ENCODE measurements around the gene C21orf91.

The C21orf91 gene

GRCh38 chr21:17819114-17819876 lies at the start of gene C21orf91:
C21orf91 (minus strand) TSS chr21:17819356; CDS start chr21:17818318, 1,038 bp downstream.
- peak within 1 kb of the TSS; percentile 97 for H3K27ac ChIP-seq
- H3K9me3 ChIP-seq (ENCODE audit: severe bottlenecking), result no peaks in the 10 kb centered on the region
- peak; percentile 92 for DNase-seq
- peaks cover 27% of the 10 kb centered on the region for H3K36me3 ChIP-seq
- H3K4me3 ChIP-seq (ENCODE audit: low read depth, low read length), result peak within 1 kb of the TSS; percentile 71
- no peak for TF ChIP-seq CTCF (IDR thresholded peaks at IDR 0.05; ENCODE audit: low read depth, low read length)
- no peaks in the 10 kb centered on the region for H3K27me3 ChIP-seq (ENCODE audit: insufficient read depth, low read depth, severe bottlenecking)

- Histone ChIP-seq H3K9me3 (ENCODE audit: severe bottlenecking) (peaks cover 2% of the 10 kb centered on the region), H3K36me3 (no peaks in the 10 kb centered on the region), H3K27ac (no peak overlapping the region), H3K27me3 (ENCODE audit: insufficient read depth, low read depth, severe bottlenecking) (no peaks in the 10 kb centered on the region), H3K4me3 (ENCODE audit: low read depth, low read length) (no peak overlapping the region)
- DNase-seq, result no peak
- no peak for TF ChIP-seq CTCF (IDR thresholded peaks at IDR 0.05; ENCODE audit: low read depth, low read length)
Observed at GRCh38 chr21:17866590-17866989, 47.4 kb upstream of the C21orf91 start.

GRCh38 chr21:17859661-17860060 lies 40.5 kb upstream of the C21orf91 start:
- Histone ChIP-seq H3K4me3 (ENCODE audit: low read depth, low read length) (no peak overlapping the region), H3K27ac (no peak overlapping the region), H3K36me3 (no peaks in the 10 kb centered on the region), H3K9me3 (ENCODE audit: severe bottlenecking) (no peaks in the 10 kb centered on the region), H3K27me3 (ENCODE audit: insufficient read depth, low read depth, severe bottlenecking) (no peaks in the 10 kb centered on the region)
- no peak for TF ChIP-seq CTCF (IDR thresholded peaks at IDR 0.05; ENCODE audit: low read depth, low read length)
- no peak for DNase-seq

GRCh38 chr21:17858747-17859146 lies 39.6 kb upstream of the C21orf91 start:
- Histone ChIP-seq H3K27me3 (ENCODE audit: insufficient read depth, low read depth, severe bottlenecking) (no peaks in the 10 kb centered on the region), H3K36me3 (no peaks in the 10 kb centered on the region), H3K27ac (no peak overlapping the region), H3K4me3 (ENCODE audit: low read depth, low read length) (no peak overlapping the region), H3K9me3 (ENCODE audit: severe bottlenecking) (no peaks in the 10 kb centered on the region)
- no peak for DNase-seq
- TF ChIP-seq CTCF (IDR thresholded peaks at IDR 0.05; ENCODE audit: low read depth, low read length), result no peak

GRCh38 chr21:17854745-17855144 lies 35.6 kb upstream of the C21orf91 start:
- H3K27ac ChIP-seq, result no peak overlapping the region
- no peaks in the 10 kb centered on the region for H3K27me3 ChIP-seq (ENCODE audit: insufficient read depth, low read depth, severe bottlenecking)
- no peak for TF ChIP-seq CTCF (IDR thresholded peaks at IDR 0.05; ENCODE audit: low read depth, low read length)
- H3K9me3 ChIP-seq (ENCODE audit: severe bottlenecking), result no peaks in the 10 kb centered on the region
- no peak overlapping the region for H3K4me3 ChIP-seq (ENCODE audit: low read depth, low read length)
- no peaks in the 10 kb centered on the region for H3K36me3 ChIP-seq
- DNase-seq, result no peak

All from WERI-Rb-1 (cell line).